HG03558 (cell line): ENCODE measurements around the gene PPL.

Experiments used
- ATAC-seq: cut with Tn5 transposase; IDR thresholded peaks from one replicate; pipeline ENCODE4 v1.9.1; 2021; ENCODE audit warnings: moderate number of reproducible peaks; ENCODE audit not compliant: unreplicated experiment; ENCODE audit errors: extremely low read depth

The PPL gene

DNA sequence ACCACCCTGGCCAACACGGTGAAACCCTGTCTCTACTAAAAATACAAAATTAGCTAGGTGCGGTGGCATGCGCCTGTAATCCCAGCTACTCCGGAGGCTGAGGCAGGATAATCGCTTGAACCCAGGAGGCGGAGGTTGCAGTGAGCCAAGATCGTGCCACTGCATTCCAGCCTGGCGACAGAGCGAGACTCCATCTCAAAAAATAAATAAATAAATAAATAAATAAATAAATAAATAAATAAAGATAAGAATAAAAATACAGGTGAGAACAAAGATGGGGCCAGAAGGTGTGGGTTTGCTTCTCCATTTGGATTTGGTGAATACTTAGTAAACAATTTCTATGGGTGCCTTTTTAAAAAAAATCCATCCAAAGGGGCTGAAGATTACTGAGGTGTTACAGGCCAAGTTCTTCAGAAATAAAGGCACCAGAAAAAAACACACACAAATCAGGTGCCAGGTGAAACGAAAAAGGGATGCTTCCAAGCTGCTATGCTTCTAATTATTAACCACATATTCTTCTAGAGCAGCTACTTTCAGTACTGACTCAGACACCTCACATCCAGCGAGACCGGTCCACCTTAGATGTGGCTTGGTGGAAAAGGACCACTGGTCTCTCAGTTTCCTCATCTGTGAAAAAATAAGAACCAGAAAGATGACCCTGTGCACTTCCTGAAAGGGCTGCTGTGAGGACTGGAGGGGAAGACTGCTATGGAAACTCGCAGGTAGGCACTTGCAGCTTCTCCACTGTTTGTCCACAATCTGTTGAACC, 99.0 kb downstream of the PPL start:
- no peak for ATAC-seq

DNA sequence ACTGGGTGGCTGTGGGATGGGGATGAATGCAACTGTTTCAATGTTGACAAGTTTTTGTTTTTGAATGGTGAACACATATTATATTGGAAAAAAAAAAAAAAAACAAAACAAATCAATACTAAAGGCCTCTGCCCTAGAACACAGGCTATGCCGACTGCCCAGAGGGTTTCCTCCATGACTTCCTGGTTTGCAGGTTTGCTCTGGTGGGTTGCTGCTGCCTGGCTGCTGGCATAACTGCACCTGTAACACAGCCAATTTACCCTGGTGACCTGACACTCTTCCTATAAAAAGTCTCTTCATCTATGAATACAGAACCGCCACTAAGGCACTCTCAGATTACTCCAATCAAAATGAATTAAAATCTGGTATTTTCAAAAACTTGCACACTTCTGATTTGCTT, 100.2 kb downstream of the PPL start:
- no peak for ATAC-seq

GRCh38 chr16:4833584-4833983, 103.4 kb downstream of the PPL start:
- ATAC-seq = no peak

DNA sequence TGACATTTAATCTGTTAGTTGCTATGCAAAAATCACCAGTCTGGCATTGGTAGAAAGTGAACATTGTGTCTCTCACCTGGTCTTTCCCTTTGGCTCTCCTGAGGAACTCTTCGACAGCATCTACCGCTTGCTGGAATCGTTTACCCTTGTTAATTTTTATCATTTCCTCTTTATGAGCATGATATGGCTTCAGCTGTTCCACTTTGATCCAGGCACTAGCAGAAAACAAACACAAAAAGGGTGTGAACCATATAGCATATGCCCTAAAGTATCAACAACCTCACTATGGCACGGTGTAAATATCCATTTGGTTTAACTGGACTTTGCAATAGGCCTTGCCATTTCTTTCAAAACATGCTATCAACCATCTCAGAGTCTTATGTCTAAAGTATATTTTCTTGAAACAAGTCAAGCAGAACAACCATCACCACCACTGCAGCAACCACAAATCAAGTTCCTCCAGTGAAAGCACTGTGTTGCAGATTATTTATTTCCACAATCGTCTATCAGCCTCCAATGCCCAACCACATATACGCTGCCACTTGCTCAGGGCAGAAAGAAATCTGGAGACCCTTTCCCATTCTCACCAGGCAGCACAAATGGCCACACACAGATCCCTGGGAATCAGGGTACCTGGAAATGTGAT, 104.1 kb downstream of the PPL start:
- no peak for ATAC-seq
